Thyroid gland (tissue), 4 donors: ENCODE measurements around the gene GOLGA3.

Source experiments
- POLR2A ChIP-seq, 2 donors: fragments of 450-650 bp; IDR thresholded peaks; one replicate each; pipeline ENCODE4 v1.6.1; 2017; ENCODE audit warnings: antibody characterized with exemption in 2 of 2, mild to moderate bottlenecking in 2 of 2, moderate library complexity in 1 of 2
- TF ChIP-seq, protein P1 (sequence below), 6 experiments: fragments of 200-600 bp in 3 of 6; fragments of 450-650 bp in 3 of 6; sonication (generic) in 3 of 6; IDR thresholded peaks; one replicate each; pipeline ENCODE4 v1.5.1; 2016 to 2019; ENCODE audit warnings: antibody characterized with exemption in 6 of 6, mild to moderate bottlenecking in 2 of 6, inconsistent platforms in 1 of 6, moderate library complexity in 1 of 6

DNA sequence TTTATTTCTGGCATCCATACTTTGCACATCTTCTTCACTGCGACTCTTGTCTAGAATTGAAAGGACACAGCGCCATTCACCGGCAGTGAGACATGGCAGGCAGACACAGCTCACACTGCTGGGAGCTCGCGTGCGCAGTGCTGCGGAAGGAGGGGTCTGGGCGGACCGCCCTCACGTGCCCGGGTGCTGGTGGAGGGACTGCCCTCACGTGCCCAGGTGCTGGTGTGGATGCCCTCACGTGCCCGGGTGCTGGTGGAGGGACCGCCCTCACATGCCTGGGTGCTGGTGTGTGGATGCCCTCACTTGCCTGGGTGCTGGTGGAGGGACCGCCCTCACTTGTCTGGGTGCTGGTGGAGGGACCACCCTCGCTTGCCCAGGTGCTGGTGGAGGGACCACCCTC lies 27.9 kb upstream of the GOLGA3 start:
- TF ChIP-seq POLR2A (IDR thresholded peaks at IDR 0.05) = no peak
- TF ChIP-seq, protein P1, sequence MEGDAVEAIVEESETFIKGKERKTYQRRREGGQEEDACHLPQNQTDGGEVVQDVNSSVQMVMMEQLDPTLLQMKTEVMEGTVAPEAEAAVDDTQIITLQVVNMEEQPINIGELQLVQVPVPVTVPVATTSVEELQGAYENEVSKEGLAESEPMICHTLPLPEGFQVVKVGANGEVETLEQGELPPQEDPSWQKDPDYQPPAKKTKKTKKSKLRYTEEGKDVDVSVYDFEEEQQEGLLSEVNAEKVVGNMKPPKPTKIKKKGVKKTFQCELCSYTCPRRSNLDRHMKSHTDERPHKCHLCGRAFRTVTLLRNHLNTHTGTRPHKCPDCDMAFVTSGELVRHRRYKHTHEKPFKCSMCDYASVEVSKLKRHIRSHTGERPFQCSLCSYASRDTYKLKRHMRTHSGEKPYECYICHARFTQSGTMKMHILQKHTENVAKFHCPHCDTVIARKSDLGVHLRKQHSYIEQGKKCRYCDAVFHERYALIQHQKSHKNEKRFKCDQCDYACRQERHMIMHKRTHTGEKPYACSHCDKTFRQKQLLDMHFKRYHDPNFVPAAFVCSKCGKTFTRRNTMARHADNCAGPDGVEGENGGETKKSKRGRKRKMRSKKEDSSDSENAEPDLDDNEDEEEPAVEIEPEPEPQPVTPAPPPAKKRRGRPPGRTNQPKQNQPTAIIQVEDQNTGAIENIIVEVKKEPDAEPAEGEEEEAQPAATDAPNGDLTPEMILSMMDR (IDR thresholded peaks at IDR 0.05) = no peak
